Stimulated activated CD4-positive, alpha-beta T cell treated with anti-CD3 and anti-CD28 coated beads, Interleukin-4, amount 100 ng/mL, for 24 hours (primary cell): ENCODE data around the gene DOCK7.
"Not testable (repeated sequence)": the region's sequence is repeated elsewhere in the genome, so short reads cannot be mapped to it uniquely, and the experiment has no call there.

Experiments
- DNase-seq: peaks from one replicate; pipeline ENCODE4 v3.0.0-alpha.2; 2020

Gene DOCK7

DNA sequence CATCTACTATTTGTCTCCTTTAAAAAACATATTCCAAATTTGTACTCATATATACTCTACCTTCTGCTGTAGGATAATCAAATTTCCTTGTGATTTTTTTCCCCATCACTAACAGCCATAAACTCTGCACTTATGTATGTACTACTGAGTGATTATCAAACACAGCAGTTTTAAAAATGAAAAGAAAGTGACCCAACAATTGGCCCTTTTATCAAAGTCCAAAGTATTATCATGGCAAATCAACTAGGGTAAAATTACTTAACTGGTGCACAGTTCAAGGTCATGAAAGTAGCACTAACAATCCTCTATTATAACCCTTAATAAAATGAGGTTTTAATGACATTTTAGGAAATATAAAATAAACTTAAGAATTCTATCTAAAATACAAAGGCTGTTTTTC, 79.3 kb downstream of the DOCK7 start:
- DNase-seq: no peak

DNA sequence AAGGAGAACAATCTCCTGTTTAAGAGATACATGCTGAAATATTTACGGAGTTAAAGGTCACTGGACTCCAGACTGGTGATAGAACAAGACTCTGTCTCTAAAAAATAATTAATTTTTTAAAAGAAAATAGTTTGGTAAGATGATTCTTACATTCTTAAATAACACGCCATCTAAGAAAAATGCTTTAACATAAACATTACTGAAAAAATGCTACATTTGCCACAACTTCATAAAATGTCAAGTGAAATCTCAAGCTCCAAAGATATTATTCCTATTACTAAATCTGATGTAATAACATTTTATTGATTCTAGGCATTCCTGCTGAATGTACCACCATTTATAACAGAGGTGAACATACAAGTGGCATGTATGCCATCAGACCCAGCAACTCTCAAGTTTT, 86.7 kb downstream of the DOCK7 start:
- DNase-seq: no peak

DNA sequence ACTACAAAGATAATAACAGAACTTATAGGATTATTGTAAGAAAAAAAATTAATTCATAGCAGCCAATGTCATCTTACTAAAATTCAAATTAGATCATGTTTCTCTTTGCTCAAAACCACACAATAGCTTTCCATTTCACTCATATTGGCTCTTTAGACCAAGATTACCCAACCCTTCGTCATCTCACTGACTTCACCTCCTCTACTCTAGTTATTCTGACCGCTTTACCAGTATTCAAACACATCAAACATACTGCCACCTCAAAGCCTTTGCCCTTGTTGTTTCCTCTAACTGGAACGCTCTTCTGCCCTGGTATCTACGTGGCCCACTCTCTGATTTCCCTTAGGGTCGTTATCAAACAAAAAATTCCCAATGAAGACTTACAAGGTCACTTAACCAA, 89.1 kb downstream of the DOCK7 start:
- DNase-seq: no peak

DNA sequence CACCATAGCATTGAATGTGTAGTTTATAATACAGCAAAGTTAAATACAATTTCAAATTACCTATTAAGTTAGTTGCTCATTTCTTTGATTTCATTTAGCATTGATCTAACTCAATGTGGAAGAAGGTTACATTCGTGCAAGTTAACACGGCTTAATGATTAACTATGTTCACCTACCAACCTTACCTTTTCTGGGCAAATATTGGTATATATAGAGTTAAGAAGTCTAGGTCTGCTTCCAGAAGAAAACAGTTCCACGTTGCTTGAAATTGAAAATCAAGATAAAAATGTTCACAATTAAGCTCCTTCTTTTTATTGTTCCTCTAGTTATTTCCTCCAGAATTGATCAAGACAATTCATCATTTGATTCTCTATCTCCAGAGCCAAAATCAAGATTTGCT, 90.9 kb downstream of the DOCK7 start, which contains the start of gene ANGPTL3:
Gene ANGPTL3, plus strand, starts transcription at position 240 of the 400 bp plus-strand sequence. Its CDS starts 47 bp downstream, at position 287.
- DNase-seq: no peak

DNA sequence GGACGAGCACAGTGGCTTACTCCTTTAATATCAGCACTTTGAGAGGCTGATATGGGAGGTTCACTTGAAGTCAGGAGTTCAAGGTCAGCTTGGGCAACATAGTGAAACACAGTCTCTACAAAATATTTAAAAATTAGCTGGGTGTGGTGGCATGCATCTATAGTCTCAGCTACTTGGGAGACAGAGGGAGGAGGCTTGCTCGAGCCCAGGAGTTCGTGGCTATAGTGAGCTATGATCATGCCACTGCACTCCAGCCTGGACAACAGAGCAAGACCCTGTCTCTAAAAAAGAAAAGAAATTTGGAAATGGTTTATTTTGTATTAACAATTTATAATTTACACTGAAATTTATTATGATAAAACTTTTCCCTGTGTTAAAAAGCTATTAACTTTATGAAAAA, 92.5 kb downstream of the DOCK7 start:
- no peak for DNase-seq

- no peak for DNase-seq
These were observed 94.3 kb downstream of the DOCK7 start for GRCh38 chr1:62593825-62594394.

DNA sequence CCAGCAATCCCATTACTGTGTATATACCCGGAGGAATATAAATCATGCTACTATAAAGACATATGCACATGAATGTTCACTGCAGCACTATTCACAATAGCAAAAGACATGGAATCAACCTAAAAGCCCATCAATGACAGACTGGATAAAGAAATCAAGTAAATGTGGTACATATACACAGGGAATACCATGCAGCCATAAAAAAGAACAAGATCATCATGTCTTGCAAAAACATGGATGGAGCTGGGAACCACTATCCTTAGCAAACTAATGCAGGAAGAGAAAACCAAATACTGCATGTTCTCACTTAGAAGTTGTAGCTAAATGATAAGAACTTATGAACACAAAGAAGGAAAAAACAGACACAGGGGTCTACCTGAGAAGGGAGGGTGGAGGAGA, 97.2 kb downstream of the DOCK7 start:
- no peak for DNase-seq

DNA sequence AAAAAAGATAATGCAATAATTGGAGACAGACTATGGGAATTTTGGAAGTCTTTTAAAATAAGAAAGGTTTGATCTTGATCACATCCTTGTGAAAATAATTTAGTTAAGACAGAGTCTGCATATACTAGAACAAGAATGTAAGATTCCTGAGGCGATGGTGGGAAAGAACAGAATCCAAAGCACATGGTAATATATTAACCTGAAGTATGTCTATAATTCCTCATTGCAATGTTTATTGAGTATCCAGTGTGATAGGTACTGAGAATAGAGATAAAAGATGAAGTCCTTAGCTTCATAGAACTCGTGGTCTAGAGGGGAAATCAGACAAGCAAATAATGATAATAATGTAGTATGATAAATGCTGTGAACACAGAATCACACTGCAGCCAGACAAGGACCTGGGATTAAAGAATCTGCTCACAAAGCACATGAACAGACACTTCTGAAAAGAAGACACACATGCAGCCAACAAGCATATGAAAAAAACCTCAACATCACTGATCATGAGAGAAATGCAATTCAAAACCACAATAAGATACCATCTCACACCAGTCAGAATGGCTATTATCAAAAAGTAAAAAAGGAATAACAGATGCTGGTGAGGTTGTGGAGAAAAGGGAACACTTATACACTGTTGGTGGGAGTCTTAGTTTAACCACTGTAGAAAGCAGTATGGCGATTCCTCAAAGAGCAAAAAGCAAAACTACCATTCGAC, 97.8 kb downstream of the DOCK7 start:
- DNase-seq: no peak

GRCh38 chr1:62589321-62589720, 98.9 kb downstream of the DOCK7 start:
- DNase-seq: no peak

DNA sequence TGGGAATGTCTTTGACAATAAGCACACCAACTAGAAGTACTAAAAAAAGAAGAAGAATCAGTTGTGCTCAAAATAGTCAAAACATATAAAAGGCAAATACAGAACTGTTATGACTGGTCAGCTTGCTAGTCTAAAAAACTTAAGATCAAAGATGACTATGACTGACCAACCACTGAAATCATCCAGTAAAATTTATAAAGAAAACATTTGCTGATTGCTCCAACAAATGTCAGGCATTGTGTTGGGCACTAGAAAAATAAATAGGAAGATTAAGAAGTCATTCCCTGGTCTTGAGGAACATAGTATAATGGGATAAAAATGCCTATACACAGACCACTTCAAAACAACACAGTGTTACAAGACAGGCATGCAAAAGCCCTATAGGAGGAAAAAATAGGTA, 100.2 kb downstream of the DOCK7 start:
- no peak for DNase-seq

GRCh38 chr1:62585469-62586155, 102.6 kb downstream of the DOCK7 start:
- no peak for DNase-seq

DNA sequence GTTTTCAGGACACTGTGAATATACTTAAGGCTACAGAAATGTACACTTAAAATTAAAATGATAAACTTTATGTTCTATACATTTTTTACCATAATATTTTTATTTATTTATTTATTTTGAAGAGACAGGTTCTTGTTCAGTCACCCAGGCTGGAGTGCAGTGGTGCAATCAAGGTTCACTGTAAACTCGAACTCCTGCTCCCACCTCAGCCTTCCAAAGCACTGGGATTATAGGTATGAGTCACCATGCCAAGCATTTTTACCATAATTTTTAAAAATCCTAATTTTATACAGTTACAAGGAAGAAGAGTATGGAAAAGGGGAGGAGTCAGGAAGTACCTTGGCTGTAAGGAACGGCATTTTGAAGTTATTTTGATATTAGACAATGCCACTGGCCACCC, 114.5 kb downstream of the DOCK7 start:
- no peak for DNase-seq

GRCh38 chr1:62572476-62572875, 115.7 kb downstream of the DOCK7 start:
- DNase-seq: no peak

GRCh38 chr1:62571517-62571916, 116.7 kb downstream of the DOCK7 start:
- DNase-seq: not testable (repeated sequence)

DNA sequence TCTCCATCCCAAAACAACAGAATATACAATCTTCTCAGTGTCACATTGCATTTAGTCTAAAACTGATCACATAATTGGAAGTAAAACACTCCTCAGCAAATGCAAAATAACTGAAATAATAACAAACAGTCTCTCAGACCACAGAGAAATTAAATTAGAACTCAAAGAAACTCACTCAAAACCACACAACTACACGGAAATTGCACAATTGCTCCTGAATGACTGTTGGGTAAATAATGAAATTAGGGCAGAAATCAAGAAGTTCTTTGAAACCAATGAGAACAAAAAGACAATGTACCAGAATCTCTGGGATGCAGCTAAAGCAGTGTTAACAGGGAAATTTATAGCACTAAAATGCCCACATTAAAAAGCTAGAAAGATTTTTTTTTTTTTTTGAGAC, 120.3 kb downstream of the DOCK7 start:
- DNase-seq: not testable (repeated sequence)

DNA sequence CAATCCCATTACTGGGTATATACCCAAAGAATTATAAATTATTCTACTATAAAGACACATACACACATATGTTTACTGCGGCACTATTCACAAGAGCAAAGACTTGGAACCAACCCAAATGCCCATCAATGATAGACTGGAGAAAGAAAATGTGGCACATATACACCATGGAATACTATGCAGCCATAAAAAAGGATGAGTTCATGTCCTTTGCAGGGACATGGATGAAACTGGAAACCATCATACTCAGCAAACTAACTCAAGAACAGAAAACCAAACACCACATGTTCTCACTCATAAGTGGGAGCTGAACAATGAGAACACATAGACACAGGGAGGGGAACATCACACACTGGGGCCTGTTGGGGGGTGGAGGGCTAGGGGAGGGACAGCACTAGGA, 121.0 kb downstream of the DOCK7 start:
- DNase-seq: not testable (repeated sequence)

GRCh38 chr1:62561306-62561705, 126.9 kb downstream of the DOCK7 start:
- no peak for DNase-seq

- no peak for DNase-seq
These were observed 143.6 kb downstream of the DOCK7 start for GRCh38 chr1:62544570-62544969.

GRCh38 chr1:62541048-62541447, 147.1 kb downstream of the DOCK7 start:
- no peak for DNase-seq

- DNase-seq: no peak
These were observed 149.1 kb downstream of the DOCK7 start for GRCh38 chr1:62539028-62539447.

DNA sequence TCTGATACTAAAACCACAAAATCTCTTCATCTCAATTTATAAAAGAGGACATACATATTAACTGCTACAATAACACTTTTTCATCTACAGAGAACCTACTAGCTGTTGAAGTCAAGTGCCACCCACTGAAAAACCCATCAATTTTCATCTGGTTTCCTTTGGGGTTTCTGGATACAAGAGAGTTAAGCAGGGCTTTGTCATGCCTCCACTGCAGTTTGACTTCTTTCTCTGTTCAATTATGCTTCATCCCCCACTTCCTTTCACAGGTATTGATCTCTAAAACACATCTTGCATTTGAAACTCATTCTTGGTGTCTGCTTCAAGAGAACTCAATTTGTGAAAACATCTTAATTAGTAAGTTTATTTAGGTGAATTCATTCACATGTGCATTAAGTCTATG, 151.3 kb downstream of the DOCK7 start:
- DNase-seq: no peak

DNA sequence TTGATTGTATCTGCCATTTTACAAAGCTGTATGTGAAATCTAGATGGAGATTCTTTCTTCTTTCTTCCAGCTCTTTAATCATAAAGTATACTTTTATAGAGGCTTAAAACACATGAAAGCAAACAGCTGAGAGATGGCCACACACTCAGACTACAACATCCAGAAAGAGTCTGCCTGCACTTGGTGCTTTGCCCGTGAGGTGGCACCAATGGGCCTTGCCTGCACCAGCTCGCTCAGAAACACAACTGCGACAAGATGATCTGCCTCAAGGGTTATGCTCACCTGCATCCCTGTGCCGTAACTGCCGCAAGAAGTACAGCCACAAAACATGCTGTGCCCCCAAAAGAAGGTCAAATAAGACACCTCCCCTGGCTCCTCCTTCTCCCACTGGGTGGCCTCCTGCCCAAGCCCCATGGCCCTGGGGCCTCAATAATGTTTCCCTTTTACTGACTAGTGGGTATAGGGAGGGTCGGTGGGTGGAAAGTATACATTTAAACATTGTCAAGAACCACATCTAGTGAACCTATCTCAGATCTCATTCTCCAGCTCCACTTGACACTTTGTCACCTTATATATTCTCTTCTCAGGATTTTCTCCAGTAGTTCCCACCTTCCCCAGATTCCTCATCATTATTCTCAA, 157.6 kb downstream of the DOCK7 start:
- no peak for DNase-seq

DNA sequence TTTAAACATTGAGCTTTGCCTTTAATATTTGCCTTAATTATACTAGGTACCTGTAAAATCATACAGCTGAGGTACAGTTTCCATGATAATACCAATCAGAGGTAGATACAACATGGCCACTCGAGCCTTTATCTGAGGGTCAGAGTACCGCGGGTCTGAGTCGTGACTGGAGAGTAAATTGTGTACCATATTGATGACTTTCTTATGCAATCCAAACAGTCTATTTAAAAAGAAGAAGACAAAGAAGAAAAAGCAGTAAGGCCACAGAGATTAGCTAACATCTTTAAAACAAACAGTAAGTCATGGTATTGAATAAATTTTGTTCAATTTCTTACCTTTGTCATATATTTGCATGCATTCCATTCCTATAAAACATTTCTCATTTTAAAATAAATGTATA, 159.0 kb downstream of the DOCK7 start:
- no peak for DNase-seq

- no peak for DNase-seq
These were observed 160.2 kb downstream of the DOCK7 start for GRCh38 chr1:62528015-62528414.
